Neural progenitor cell (in vitro differentiated cells): ENCODE data around the gene IL6R.

ENCODE experiments used
- EZH2 ChIP-seq: fragments of 200-600 bp; sonication (generic); IDR thresholded peaks from 2 replicates; pipeline ENCODE4 v1.6.1; 2017; ENCODE audit warnings: antibody characterized with exemption, mild to moderate bottlenecking, moderate library complexity
- EZH2phosphoT487 ChIP-seq: fragments of 200-600 bp; sonication (generic); IDR thresholded peaks from 2 replicates; pipeline ENCODE4 v1.6.1; 2017; ENCODE audit warnings: antibody characterized with exemption
- TF ChIP-seq, protein P1 (sequence below): fragments of 200-600 bp; sonication (generic); IDR thresholded peaks from 2 replicates; pipeline ENCODE4 v1.5.1; 2017; ENCODE audit warnings: antibody characterized with exemption, mild to moderate bottlenecking

DNA sequence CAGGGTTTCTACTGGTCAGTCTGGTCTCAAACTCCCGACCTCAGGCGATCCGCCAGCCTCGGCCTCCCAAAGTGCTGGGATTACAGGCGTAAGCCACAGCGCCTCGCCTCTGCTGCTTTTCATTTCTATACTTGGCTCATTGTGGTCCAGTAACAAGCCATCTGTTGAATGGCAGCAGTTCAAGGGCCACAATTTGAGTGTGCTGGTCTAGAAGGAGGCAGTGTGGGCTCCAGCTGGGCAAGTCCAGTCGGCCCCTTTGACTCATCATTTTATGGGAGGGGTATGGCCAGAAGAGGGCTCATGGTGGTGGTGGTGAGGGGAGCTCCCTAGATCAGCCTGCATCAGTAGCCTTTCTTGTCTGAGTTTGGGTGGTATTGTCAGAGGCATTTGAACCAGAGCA is 46.6 kb upstream of the IL6R start:
- no peak for TF ChIP-seq EZH2
- TF ChIP-seq, protein P1, sequence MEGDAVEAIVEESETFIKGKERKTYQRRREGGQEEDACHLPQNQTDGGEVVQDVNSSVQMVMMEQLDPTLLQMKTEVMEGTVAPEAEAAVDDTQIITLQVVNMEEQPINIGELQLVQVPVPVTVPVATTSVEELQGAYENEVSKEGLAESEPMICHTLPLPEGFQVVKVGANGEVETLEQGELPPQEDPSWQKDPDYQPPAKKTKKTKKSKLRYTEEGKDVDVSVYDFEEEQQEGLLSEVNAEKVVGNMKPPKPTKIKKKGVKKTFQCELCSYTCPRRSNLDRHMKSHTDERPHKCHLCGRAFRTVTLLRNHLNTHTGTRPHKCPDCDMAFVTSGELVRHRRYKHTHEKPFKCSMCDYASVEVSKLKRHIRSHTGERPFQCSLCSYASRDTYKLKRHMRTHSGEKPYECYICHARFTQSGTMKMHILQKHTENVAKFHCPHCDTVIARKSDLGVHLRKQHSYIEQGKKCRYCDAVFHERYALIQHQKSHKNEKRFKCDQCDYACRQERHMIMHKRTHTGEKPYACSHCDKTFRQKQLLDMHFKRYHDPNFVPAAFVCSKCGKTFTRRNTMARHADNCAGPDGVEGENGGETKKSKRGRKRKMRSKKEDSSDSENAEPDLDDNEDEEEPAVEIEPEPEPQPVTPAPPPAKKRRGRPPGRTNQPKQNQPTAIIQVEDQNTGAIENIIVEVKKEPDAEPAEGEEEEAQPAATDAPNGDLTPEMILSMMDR = no peak
- TF ChIP-seq EZH2phosphoT487 = no peak
